HG02885 (cell line): ENCODE measurements around the gene KRTAP19-8.
A peak's percentile ranks its signal among the peaks of the same experiment; 100 is the strongest.

ENCODE experiments used
- ATAC-seq: cut with Tn5 transposase; IDR thresholded peaks from one replicate; pipeline ENCODE4 v1.9.1; 2021; ENCODE audit warnings: mild to moderate bottlenecking; ENCODE audit not compliant: unreplicated experiment, poor library complexity

Gene KRTAP19-8

DNA sequence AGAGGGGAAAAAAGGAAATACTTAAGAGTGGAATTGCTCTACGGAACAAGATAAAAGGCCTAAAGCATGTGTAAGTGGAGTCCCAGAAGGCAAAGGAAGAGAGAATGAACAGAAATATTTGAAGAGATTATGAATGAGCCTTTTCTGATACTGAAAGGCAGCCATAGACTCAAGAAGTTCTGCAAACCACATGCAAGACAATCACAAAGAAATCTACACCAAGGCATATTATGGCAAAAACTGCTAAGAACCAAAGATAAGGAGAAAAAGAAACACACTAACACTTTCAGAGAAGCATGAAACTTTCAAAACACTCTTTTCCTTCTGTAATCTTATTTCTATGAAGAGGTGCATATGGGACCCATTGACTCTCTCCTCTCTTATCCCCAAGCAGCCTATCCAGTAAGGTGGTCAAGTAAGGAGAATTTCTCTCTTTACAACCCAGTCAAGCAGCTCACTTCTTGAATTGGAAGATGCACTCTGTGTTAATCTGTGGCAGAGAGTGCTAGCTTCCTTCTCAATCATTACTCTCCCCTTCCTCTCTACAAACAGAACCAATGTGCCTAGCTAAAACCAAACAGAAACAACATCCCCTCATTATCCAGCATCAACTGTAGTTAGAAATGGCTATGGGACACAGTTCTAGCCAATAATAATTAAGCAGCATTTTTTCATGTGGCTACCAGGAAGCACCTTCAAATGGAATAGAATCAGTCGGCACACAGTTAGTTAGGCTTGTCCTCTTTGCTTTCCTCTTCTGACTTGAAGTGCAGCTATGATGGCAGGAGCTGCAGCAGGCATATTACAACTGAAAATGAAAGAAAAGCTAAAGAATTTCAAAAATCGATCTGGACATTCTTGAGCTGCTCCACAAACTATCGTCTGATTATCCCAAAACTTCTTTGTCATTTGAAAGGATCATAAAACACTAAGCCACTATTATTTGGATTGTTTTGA lies 25.9 kb downstream of the KRTAP19-8 start:
- peak; percentile 44 for ATAC-seq

DNA sequence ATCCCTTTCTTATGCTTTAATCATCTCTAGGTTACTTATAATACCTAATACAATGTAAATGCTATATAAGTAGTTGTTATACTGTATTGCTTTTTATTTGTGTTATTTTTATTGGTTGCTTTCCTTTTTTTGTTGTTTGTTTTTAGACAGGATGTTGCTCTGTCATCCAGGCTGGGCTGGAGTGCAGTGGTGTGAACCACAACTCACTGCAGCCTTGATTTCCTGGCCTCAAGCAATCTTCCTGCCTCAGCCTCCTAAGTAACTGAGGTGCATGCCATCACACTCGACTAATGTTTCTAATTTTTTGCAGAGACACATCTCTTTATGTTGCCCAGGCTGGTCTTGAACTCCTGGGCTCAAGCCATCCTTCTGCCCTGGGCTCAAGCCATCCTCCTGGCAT lies 26.9 kb downstream of the KRTAP19-8 start:
- ATAC-seq, result no peak

DNA sequence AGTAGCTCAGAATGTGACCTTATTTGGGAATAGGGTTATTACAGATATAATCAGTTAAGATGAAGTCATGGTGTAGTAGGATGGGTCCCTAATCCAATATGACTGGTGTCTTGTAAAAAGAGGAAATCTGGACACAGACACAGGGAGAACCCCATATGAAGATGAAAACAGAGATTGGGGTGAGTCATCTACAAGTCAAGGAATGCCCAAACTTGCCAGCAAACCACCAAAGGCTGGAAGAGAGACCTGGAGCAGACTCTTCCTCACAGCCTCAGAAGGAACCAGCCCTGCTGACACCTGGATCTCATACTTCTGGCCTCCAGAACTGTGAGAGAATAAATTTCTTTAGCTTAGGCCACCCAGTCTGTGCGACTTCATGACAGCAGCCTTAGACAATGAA lies 29.9 kb downstream of the KRTAP19-8 start:
- no peak for ATAC-seq

DNA sequence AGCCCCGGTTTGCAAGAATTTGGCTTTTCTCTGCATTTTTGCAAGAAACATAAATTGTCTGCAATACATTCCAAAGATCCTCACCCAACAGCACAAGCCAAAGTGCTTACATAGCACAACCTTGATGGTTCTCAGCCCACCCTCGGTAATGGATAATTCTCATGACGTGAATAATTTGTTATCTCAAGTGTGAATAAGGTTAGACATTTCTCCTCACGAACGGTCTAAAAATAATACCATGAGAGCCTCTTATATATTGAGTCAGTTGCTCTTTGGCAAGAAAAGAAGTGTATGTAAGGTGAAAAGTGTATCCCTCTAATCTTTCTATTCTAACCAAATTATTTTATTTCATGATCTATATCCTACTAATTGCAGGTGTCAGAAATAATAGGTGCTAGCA lies 33.3 kb downstream of the KRTAP19-8 start:
- ATAC-seq, result no peak

DNA sequence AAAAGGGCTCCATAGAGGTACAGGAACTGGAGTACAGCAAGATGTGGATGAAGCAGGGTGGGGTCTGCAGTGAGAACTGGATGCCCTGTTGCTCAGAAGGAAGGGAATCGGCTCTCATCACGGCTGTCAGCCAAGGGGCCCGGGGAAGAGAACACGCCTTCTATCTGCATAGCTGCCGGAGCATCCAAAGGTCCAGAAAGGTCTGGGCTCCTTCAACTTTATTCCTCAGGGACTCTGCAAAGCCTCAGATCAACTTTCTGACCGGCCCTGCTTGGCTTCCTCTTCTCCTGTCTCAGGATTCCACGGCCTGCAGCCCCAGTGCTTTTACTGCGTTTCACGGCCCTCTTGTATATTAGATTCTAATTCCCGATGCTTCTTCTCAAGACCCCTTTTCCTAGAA lies 34.8 kb downstream of the KRTAP19-8 start:
- no peak for ATAC-seq

DNA sequence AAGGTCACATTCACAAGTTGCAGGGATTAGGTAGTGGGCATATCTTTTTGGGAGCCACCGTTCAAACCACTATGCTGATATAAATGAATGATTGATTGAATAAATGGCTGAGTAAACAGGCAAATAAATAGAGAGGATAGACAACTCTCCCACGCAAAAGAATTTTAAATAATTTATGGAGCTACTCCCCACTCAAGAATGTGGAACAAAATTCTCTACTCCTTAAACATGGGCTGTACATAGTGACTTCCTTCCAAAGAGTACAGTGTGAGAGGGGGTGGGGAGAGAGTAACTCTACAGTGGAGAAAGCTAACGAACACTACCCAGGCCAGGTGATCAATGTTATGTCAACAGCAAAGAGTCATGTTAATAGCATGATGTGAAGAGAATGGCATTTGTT lies 40.7 kb downstream of the KRTAP19-8 start:
- no peak for ATAC-seq

DNA sequence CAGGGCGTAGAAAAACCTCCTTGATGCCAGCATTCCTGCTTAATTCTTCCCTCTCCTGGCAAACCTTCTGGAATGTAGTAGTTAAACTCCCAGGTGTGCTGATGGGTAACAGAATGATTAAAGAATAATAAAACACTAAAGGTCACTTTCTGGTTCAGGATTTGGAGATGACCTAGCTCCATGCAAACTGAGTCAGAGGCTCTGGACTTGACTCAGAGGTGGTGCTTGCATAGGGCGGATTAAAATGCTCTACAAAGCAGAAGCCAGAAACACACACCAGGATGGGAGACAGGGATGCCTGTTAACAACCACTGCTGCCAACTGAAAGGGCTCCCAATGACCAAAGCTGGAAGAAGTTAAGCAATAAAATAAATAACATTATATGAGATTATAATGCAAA lies 41.5 kb downstream of the KRTAP19-8 start:
- ATAC-seq, result no peak

DNA sequence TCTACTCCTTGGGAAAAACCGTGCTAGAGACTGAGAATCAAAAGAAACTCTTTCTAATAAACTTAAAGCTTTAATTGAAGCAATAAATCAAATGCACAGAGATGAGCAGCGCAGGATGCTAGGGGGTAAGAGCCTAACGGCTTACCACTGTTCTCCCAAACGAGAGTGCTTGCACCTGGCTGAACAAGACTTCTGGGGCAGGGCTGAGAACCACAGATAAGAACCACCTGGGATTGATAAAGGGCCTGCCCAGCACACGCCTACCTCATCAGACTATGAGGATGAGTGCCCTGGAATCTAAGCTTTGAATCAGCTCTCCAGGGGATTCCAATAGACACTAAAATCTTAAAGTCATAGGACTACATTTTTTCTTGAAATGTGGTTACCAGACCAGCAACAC lies 43.3 kb downstream of the KRTAP19-8 start:
- no peak for ATAC-seq

DNA sequence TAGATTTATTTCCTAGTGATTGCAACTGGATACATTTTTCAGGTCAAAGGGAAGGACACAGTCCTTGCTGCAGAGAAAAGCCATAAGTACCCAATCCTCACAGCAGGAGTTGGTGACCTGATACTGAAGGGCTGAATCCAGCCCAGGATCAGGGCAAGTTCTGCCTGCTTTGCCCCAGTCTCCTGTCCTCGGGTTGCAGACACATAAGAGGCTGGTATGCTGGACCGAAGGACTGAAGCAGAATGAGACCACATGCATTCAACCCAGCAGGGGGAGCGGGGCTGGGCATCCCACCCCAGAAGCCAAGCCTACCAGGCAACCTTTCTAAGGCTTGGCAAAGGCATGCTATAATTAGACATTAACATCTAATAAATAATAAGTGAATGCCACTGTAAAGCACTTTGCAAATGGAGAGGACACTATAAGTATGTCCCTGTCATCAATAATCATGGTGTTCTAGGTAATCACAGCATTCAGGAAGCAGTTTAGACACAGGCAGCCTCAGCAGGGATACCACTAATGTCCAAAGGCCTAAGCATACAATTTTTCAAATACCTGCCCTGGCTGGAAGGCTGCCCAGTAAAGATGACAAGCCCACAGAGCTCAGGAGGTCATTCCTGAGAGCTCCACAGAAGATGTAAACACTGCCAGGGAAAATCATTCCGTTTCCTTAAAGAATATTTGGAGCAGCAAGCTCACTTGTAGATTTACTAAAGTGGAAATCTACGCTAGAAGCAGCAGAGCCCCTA lies 47.6 kb downstream of the KRTAP19-8 start:
- no peak for ATAC-seq

DNA sequence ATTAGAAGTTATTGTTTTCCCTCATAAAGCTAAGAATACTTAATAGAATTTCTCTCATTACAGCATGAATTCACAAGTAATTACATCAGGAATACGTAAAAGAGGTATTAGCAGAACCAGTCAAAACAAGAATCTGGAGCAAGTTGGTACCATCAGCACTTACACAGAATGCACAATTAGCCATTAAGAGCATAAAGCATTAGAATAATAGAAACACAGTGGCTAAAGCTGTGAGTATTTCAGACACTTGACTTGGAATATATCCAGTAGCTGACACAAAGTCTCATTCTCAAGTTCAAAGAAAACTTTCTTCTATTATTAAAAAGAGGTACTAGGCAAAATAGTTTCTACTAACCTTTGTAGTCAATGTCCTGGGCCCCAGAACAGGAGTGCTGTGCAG lies 49.6 kb downstream of the KRTAP19-8 start:
- no peak for ATAC-seq
